ENCODE data around the gene TYRO3.

The TYRO3 gene

GRCh38 chr15:41564960-41565502, 6.0 kb downstream of the TYRO3 start:
- peak overlapping the region; percentile 94 for H2AK5ac ChIP-seq (ENCODE audit: low read length)
- peak overlapping the region; percentile 27 for H3K9ac ChIP-seq (ENCODE audit: low read length)

GRCh38 chr15:41565702-41566101, 6.7 kb downstream of the TYRO3 start:
- no peaks in the 10 kb centered on the region for H3K27me3 ChIP-seq (ENCODE audit: insufficient read depth, low read length, poor library complexity)
- no peak overlapping the region for H3K4me2 ChIP-seq (ENCODE audit: low read length)
- no peak overlapping the region for H3K23ac ChIP-seq (ENCODE audit: low read length)
- no peak overlapping the region for H3K9ac ChIP-seq (ENCODE audit: low read length)
- H2BK15ac ChIP-seq (replicated peaks; ENCODE audit: low read depth) = no peak overlapping the region
- no peak overlapping the region for H4K5ac ChIP-seq (ENCODE audit: low read length)
- no peak overlapping the region for H4K8ac ChIP-seq (ENCODE audit: low read depth, low read length)
- peak overlapping the region; percentile 38 for H3K56ac ChIP-seq (ENCODE audit: low read length)
- no peak overlapping the region for H3K4ac ChIP-seq (ENCODE audit: low read depth, low read length)
- no peak overlapping the region for H3K4me3 ChIP-seq (ENCODE audit: low read length)
- H3K79me2 ChIP-seq (ENCODE audit: control insufficient read depth, insufficient read depth, low read length) = peaks cover 6% of the 10 kb centered on the region
- peaks cover 7% of the 10 kb centered on the region for H3K36me3 ChIP-seq (ENCODE audit: control insufficient read depth, insufficient read depth, low read length)
- H2BK5ac ChIP-seq (ENCODE audit: low read length) = no peak overlapping the region
- WGBS (ENCODE audit: extremely low coverage, insufficient coverage, low lambda C conversion rate) = no CpG with 5 or more reads among the region's 3 CpGs
- DNase-seq = no peak
- H3K79me1 ChIP-seq (ENCODE audit: low read length) = peaks cover 18% of the 10 kb centered on the region
- H2AK5ac ChIP-seq (ENCODE audit: low read length) = peak overlapping the region; percentile 37
- H3K18ac ChIP-seq (ENCODE audit: low read length) = no peak overlapping the region
- no peak overlapping the region for H2BK120ac ChIP-seq (ENCODE audit: low read depth, low read length)
- peaks cover 53% of the 10 kb centered on the region for H3K4me1 ChIP-seq (ENCODE audit: control insufficient read depth, low read depth, low read length)
- no peak overlapping the region for H3K27ac ChIP-seq (ENCODE audit: low read depth, low read length)

More at GRCh38 chr15:41564960-41565502, 6.0 kb downstream of the TYRO3 start:
- Histone ChIP-seq H2BK120ac (ENCODE audit: low read depth, low read length) (no peak overlapping the region), H3K27me3 (ENCODE audit: insufficient read depth, low read length, poor library complexity) (no peaks in the 10 kb centered on the region), H3K23ac (ENCODE audit: low read length) (peak overlapping the region; percentile 91), H3K4me3 (ENCODE audit: low read length) (no peak overlapping the region), H3K4me2 (ENCODE audit: low read length) (no peak overlapping the region), H3K79me2 (ENCODE audit: control insufficient read depth, insufficient read depth, low read length) (peaks cover 13% of the 10 kb centered on the region), H3K36me3 (ENCODE audit: control insufficient read depth, insufficient read depth, low read length) (peaks cover 5% of the 10 kb centered on the region), H3K56ac (ENCODE audit: low read length) (peak overlapping the region; percentile 83), H3K4me1 (ENCODE audit: control insufficient read depth, low read depth, low read length) (peaks cover 57% of the 10 kb centered on the region), H2BK15ac (replicated peaks; ENCODE audit: low read depth) (no peak overlapping the region), H3K79me1 (ENCODE audit: low read length) (peaks cover 22% of the 10 kb centered on the region), H3K27ac (ENCODE audit: low read depth, low read length) (peak overlapping the region; percentile 13), H2BK5ac (ENCODE audit: low read length) (peak overlapping the region; percentile 93), H4K8ac (ENCODE audit: low read depth, low read length) (no peak overlapping the region), H4K5ac (ENCODE audit: low read length) (no peak overlapping the region), H3K18ac (ENCODE audit: low read length) (peak overlapping the region; percentile 1), H3K4ac (ENCODE audit: low read depth, low read length) (no peak overlapping the region)
- no peak for DNase-seq
- no CpG with 5 or more reads among the region's 8 CpGs for WGBS (ENCODE audit: extremely low coverage, insufficient coverage, low lambda C conversion rate)

- no peak overlapping the region for H3K4me2 ChIP-seq (ENCODE audit: low read length)
- H3K56ac ChIP-seq (ENCODE audit: low read length) = peak overlapping the region; percentile 69
- no CpG with 5 or more reads among the region's 9 CpGs for WGBS (ENCODE audit: extremely low coverage, insufficient coverage, low lambda C conversion rate)
- H3K27me3 ChIP-seq (ENCODE audit: insufficient read depth, low read length, poor library complexity) = no peaks in the 10 kb centered on the region
- no peak overlapping the region for H3K18ac ChIP-seq (ENCODE audit: low read length)
- peaks cover 2% of the 10 kb centered on the region for H3K79me2 ChIP-seq (ENCODE audit: control insufficient read depth, insufficient read depth, low read length)
- H3K4me3 ChIP-seq (ENCODE audit: low read length) = no peak overlapping the region
- peak overlapping the region; percentile 99 for H2AK5ac ChIP-seq (ENCODE audit: low read length)
- no peak overlapping the region for H2BK120ac ChIP-seq (ENCODE audit: low read depth, low read length)
- no peak overlapping the region for H4K8ac ChIP-seq (ENCODE audit: low read depth, low read length)
- no peak overlapping the region for H4K5ac ChIP-seq (ENCODE audit: low read length)
- H3K4ac ChIP-seq (ENCODE audit: low read depth, low read length) = no peak overlapping the region
- H3K36me3 ChIP-seq (ENCODE audit: control insufficient read depth, insufficient read depth, low read length) = peaks cover 7% of the 10 kb centered on the region
- H3K9ac ChIP-seq (ENCODE audit: low read length) = no peak overlapping the region
- H3K79me1 ChIP-seq (ENCODE audit: low read length) = peaks cover 14% of the 10 kb centered on the region
- no peak for DNase-seq
- no peak overlapping the region for H2BK15ac ChIP-seq (replicated peaks; ENCODE audit: low read depth)
- H3K27ac ChIP-seq (ENCODE audit: low read depth, low read length) = no peak overlapping the region
- no peak overlapping the region for H2BK5ac ChIP-seq (ENCODE audit: low read length)
- H3K4me1 ChIP-seq (ENCODE audit: control insufficient read depth, low read depth, low read length) = peaks cover 50% of the 10 kb centered on the region
- H3K23ac ChIP-seq (ENCODE audit: low read length) = peak overlapping the region; percentile 83
These were observed 7.3 kb downstream of the TYRO3 start for GRCh38 chr15:41566121-41566885.

GRCh38 chr15:41567261-41567660, 8.2 kb downstream of the TYRO3 start:
- peak overlapping the region; percentile 73 for H3K56ac ChIP-seq (ENCODE audit: low read length)
- no peak overlapping the region for H3K4me2 ChIP-seq (ENCODE audit: low read length)
- no peaks in the 10 kb centered on the region for H3K27me3 ChIP-seq (ENCODE audit: insufficient read depth, low read length, poor library complexity)
- no peak overlapping the region for H3K4ac ChIP-seq (ENCODE audit: low read depth, low read length)
- H2BK15ac ChIP-seq (replicated peaks; ENCODE audit: low read depth) = no peak overlapping the region
- H2AK5ac ChIP-seq (ENCODE audit: low read length) = peak overlapping the region; percentile 72
- no peak overlapping the region for H3K9ac ChIP-seq (ENCODE audit: low read length)
- H2BK120ac ChIP-seq (ENCODE audit: low read depth, low read length) = no peak overlapping the region
- peaks cover 46% of the 10 kb centered on the region for H3K4me1 ChIP-seq (ENCODE audit: control insufficient read depth, low read depth, low read length)
- peak overlapping the region; percentile 76 for H2BK5ac ChIP-seq (ENCODE audit: low read length)
- H4K8ac ChIP-seq (ENCODE audit: low read depth, low read length) = no peak overlapping the region
- H3K18ac ChIP-seq (ENCODE audit: low read length) = no peak overlapping the region
- H3K79me2 ChIP-seq (ENCODE audit: control insufficient read depth, insufficient read depth, low read length) = no peaks in the 10 kb centered on the region
- no peak overlapping the region for H3K23ac ChIP-seq (ENCODE audit: low read length)
- no CpG with 5 or more reads among the region's 6 CpGs for WGBS (ENCODE audit: extremely low coverage, insufficient coverage, low lambda C conversion rate)
- H4K5ac ChIP-seq (ENCODE audit: low read length) = no peak overlapping the region
- peaks cover 11% of the 10 kb centered on the region for H3K79me1 ChIP-seq (ENCODE audit: low read length)
- peak overlapping the region; percentile 98 for H3K27ac ChIP-seq (ENCODE audit: low read depth, low read length)
- no peak overlapping the region for H3K4me3 ChIP-seq (ENCODE audit: low read length)
- DNase-seq = no peak
- H3K36me3 ChIP-seq (ENCODE audit: control insufficient read depth, insufficient read depth, low read length) = peaks cover 9% of the 10 kb centered on the region

- H3K27ac ChIP-seq (ENCODE audit: low read depth, low read length) = peak overlapping the region; percentile 98
- DNase-seq = peak; percentile 87
- no CpG with 5 or more reads among the region's 4 CpGs for WGBS (ENCODE audit: extremely low coverage, insufficient coverage, low lambda C conversion rate)
These were observed 8.8 kb downstream of the TYRO3 start for GRCh38 chr15:41567862-41568261.

More at GRCh38 chr15:41567862-41568261, 8.8 kb downstream of the TYRO3 start:
- Histone ChIP-seq H3K23ac (ENCODE audit: low read length) (no peak overlapping the region), H2BK5ac (ENCODE audit: low read length) (peak overlapping the region; percentile 92), H3K4me1 (ENCODE audit: control insufficient read depth, low read depth, low read length) (peaks cover 41% of the 10 kb centered on the region), H3K79me2 (ENCODE audit: control insufficient read depth, insufficient read depth, low read length) (no peaks in the 10 kb centered on the region), H3K36me3 (ENCODE audit: control insufficient read depth, insufficient read depth, low read length) (peaks cover 10% of the 10 kb centered on the region), H2BK120ac (ENCODE audit: low read depth, low read length) (peak overlapping the region; percentile 48), H3K79me1 (ENCODE audit: low read length) (peaks cover 6% of the 10 kb centered on the region), H4K8ac (ENCODE audit: low read depth, low read length) (no peak overlapping the region), H3K27me3 (ENCODE audit: insufficient read depth, low read length, poor library complexity) (no peaks in the 10 kb centered on the region), H3K56ac (ENCODE audit: low read length) (peak overlapping the region; percentile 82), H2AK5ac (ENCODE audit: low read length) (peak overlapping the region; percentile 93), H2BK15ac (replicated peaks; ENCODE audit: low read depth) (peak overlapping the region; percentile 45), H3K4me3 (ENCODE audit: low read length) (no peak overlapping the region), H3K18ac (ENCODE audit: low read length) (peak overlapping the region; percentile 89), H4K5ac (ENCODE audit: low read length) (no peak overlapping the region), H3K4me2 (ENCODE audit: low read length) (peak overlapping the region; percentile 15), H3K9ac (ENCODE audit: low read length) (peak overlapping the region; percentile 39), H3K4ac (ENCODE audit: low read depth, low read length) (peak overlapping the region; percentile 70)

Data from mesendoderm (in vitro differentiated cells).